Glutamatergic neuron (in vitro differentiated cells): Measurements from ENCODE around the gene FAM3C. TPM values are rescaled to one million over a fixed set of nuclear protein-coding genes. Genes with fewer than 3 reads are reported as not detected.

Source experiments
- DNase-seq: peaks from one replicate; pipeline ENCODE4 v3.0.0; 2022
- H3K27ac Mint-ChIP-seq: one replicate; pipeline ENCODE4 v1.8.0; 2020; ENCODE audit warnings: mild to moderate bottlenecking, mixed read lengths, inconsistent platforms; ENCODE audit not compliant: unreplicated experiment
- H3K27me3 Mint-ChIP-seq: one replicate; pipeline ENCODE4 v1.8.0; 2020; ENCODE audit warnings: mild to moderate bottlenecking, moderate library complexity, mixed read lengths, inconsistent platforms; ENCODE audit not compliant: unreplicated experiment
- H3K36me3 Mint-ChIP-seq: one replicate; pipeline ENCODE4 v1.8.0; 2020; ENCODE audit warnings: mild to moderate bottlenecking, mixed read lengths, inconsistent platforms; ENCODE audit not compliant: unreplicated experiment
- H3K4me1 Mint-ChIP-seq: one replicate; pipeline ENCODE4 v1.8.0; 2020; ENCODE audit warnings: mild to moderate bottlenecking, low read depth, mixed read lengths, inconsistent platforms; ENCODE audit not compliant: unreplicated experiment
- H3K4me3 Mint-ChIP-seq: one replicate; pipeline ENCODE4 v1.8.0; 2020; ENCODE audit warnings: mild to moderate bottlenecking, mixed read lengths, inconsistent platforms; ENCODE audit not compliant: unreplicated experiment
- H3K9me3 Mint-ChIP-seq: one replicate; pipeline ENCODE4 v1.8.0; 2020; ENCODE audit warnings: mild to moderate bottlenecking, moderate library complexity, mixed read lengths, inconsistent platforms; ENCODE audit not compliant: unreplicated experiment
- total RNA-seq: library from RNA; stranded (reverse); fragmentation: NEBNext Ultra II Directional; extraction: Animal tissue kit (Norgen Biotek cat#: 25700); gene quantifications from one replicate; pipeline ENCODE4 v1.2.1, GENCODE V29; 2021; ENCODE audit not compliant: unreplicated experiment
- TF ChIP-seq, protein P1 (sequence below): fragments of 200-600 bp; sonication (generic); IDR thresholded peaks from one replicate; pipeline ENCODE4 v1.5.0; 2021; ENCODE audit not compliant: partially characterized antibody, unreplicated experiment

Gene FAM3C
- total RNA-seq, 1 donor from 2014 or later = 19.9 TPM

DNA sequence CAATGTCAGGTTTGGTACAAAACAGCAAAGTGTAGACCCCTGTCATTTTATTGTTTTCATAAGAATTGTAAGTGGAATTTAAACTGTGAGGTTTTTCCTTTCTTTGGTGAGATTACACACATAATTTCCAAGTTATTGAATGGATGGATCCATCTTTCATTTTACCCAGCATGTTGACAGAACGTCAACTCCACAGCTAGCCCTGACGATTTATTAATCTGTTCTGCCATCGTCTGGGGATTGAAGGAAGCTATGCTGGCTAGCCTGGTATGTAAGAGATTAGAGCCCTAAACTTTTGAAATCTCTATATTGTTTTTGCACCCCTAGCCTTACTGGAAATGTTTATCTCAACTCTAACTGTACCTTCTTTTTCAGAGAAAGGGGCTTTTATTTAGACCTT lies 58.7 kb downstream of the FAM3C start:
- Mint-ChIP-seq H3K4me1 (no peaks in the 10 kb centered on the region), H3K4me3 (no peak overlapping the region), H3K27ac (no peak overlapping the region), H3K36me3 (no peaks in the 10 kb centered on the region), H3K27me3 (no peaks in the 10 kb centered on the region), H3K9me3 (no peaks in the 10 kb centered on the region)
- TF ChIP-seq, protein P1, sequence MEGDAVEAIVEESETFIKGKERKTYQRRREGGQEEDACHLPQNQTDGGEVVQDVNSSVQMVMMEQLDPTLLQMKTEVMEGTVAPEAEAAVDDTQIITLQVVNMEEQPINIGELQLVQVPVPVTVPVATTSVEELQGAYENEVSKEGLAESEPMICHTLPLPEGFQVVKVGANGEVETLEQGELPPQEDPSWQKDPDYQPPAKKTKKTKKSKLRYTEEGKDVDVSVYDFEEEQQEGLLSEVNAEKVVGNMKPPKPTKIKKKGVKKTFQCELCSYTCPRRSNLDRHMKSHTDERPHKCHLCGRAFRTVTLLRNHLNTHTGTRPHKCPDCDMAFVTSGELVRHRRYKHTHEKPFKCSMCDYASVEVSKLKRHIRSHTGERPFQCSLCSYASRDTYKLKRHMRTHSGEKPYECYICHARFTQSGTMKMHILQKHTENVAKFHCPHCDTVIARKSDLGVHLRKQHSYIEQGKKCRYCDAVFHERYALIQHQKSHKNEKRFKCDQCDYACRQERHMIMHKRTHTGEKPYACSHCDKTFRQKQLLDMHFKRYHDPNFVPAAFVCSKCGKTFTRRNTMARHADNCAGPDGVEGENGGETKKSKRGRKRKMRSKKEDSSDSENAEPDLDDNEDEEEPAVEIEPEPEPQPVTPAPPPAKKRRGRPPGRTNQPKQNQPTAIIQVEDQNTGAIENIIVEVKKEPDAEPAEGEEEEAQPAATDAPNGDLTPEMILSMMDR = no peak
- no peak for DNase-seq

DNA sequence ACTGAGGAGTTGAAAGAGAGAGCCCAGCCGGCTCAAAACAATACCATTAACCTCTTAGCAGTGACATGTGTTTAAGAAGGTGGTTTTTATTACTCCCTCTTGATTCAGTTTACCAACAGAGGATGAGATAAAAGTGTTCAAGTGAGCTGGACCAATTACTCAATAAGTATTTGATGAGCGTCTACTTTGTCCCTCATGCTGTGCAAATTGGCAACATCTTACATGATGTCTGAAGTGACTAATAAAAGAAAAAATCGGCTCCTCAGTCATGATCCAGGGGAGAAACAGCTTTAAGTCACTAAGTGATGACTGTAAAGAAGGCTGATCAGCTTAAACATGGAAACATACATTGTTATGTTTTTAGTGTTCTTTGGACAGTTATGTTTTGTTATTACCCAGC lies 59.5 kb downstream of the FAM3C start:
- Mint-ChIP-seq H3K27me3 (no peaks in the 10 kb centered on the region), H3K4me1 (no peaks in the 10 kb centered on the region), H3K4me3 (no peak overlapping the region), H3K9me3 (no peaks in the 10 kb centered on the region), H3K36me3 (no peaks in the 10 kb centered on the region), H3K27ac (no peak overlapping the region)
- TF ChIP-seq, protein P1 = no peak
- DNase-seq = no peak

DNA sequence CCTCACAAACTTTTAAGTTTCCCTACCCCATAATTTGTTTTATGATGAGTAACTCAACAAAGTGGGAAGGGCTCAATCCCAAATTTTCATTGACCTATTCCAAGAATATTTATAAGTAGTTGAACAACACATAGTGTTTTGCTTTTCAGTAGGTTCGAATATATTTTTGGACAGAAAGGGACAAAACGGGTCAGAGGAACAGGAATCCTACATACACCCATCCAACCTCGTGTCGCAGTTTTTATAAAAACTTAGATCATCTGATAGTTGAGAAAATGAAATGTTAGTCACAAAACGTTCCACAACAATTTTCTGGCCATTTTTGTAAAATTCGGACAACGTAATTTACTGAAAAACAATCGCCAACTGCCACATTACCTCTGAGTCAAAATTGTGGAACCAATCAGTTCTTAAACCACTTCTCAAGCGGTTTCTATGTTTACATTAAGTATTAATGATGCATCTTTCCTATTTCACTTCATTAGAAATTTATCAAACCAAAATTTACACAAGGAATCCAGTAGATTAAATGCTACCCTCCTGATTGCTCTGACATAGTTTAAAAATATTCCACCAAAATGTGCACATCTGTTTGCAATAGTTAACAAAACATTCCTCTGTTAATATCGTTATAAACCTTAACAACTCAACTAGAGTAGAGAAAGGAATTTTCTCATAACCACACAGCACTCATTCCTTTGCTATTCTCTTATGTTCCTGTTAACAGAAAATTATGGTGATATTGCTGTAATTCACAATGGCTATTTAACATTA lies 61.0 kb downstream of the FAM3C start:
- H3K9me3 Mint-ChIP-seq = no peaks in the 10 kb centered on the region
- no peak overlapping the region for H3K4me3 Mint-ChIP-seq
- DNase-seq = no peak
- peaks cover 3% of the 10 kb centered on the region for H3K4me1 Mint-ChIP-seq
- H3K36me3 Mint-ChIP-seq = no peaks in the 10 kb centered on the region
- peaks cover 2% of the 10 kb centered on the region for H3K27me3 Mint-ChIP-seq
- TF ChIP-seq, protein P1 = no peak
- H3K27ac Mint-ChIP-seq = no peak overlapping the region

DNA sequence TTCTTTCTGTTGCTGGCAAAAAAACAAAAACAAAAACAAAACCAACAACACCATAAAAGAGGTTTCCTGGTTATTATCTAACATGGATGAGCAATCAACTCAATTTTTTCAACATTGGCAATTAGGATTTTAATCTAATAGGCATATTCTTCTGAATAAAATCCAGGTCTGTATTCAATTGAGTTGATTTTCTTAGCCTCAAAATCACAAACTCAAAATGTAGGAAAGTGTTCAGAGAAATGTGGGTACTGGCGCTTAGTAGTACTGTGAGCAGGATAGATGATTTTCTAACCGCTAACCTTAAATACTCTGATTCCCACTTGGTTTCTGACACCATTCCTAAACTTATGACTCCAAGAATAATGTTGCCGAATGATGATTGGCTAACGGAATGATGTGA lies 61.7 kb downstream of the FAM3C start:
- Mint-ChIP-seq H3K27ac (no peak overlapping the region), H3K4me1 (peaks cover 3% of the 10 kb centered on the region), H3K4me3 (no peak overlapping the region), H3K36me3 (no peaks in the 10 kb centered on the region), H3K27me3 (peaks cover 3% of the 10 kb centered on the region), H3K9me3 (no peaks in the 10 kb centered on the region)
- TF ChIP-seq, protein P1 = no peak
- no peak for DNase-seq

DNA sequence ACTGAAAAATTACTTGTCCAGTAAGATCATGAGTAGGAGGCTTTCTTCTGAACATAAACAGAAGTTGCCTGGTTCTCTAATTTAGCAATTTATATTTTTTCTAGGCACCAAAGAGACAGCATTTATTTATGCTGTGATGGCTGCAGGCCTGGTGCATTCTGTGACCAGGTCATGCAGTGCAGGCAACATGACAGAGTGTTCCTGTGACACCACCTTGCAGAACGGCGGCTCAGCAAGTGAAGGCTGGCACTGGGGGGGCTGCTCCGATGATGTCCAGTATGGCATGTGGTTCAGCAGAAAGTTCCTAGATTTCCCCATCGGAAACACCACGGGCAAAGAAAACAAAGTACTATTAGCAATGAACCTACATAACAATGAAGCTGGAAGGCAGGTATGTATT lies 64.5 kb downstream of the FAM3C start:
- DNase-seq = no peak
- H3K9me3 Mint-ChIP-seq = peaks cover 2% of the 10 kb centered on the region

More for the DNA sequence above, 64.5 kb downstream of the FAM3C start:
- Mint-ChIP-seq H3K4me3 (no peak overlapping the region), H3K36me3 (no peaks in the 10 kb centered on the region), H3K4me1 (peaks cover 3% of the 10 kb centered on the region), H3K27me3 (peaks cover 6% of the 10 kb centered on the region), H3K27ac (no peak overlapping the region)
- TF ChIP-seq, protein P1 = no peak
